Subcutaneous abdominal adipose tissue (tissue), 5 donors: Measurements from ENCODE around the gene MOV10L1.

Experiments used
- H3K27ac ChIP-seq: one replicate; pipeline ENCODE4 v1.7.0; 2013; ENCODE audit warnings: low read depth, mild to moderate bottlenecking, inconsistent platforms, low read length, moderate library complexity
- H3K27me3 ChIP-seq, 5 donors: one replicate each; pipeline ENCODE4 v1.7.0; 2013; ENCODE audit warnings: low read length in 5 of 5, inconsistent platforms in 1 of 5; ENCODE audit not compliant: control insufficient read depth in 5 of 5, insufficient read depth in 4 of 5
- H3K36me3 ChIP-seq, 5 donors: one replicate each; pipeline ENCODE4 v1.7.0; 2013; ENCODE audit warnings: low read length in 5 of 5; ENCODE audit not compliant: control insufficient read depth in 5 of 5, insufficient read depth in 5 of 5
- H3K4me1 ChIP-seq, 5 donors: one replicate each; pipeline ENCODE4 v1.7.0; 2013; ENCODE audit warnings: low read length in 5 of 5, mild to moderate bottlenecking in 3 of 5, moderate library complexity in 1 of 5; ENCODE audit not compliant: control insufficient read depth in 5 of 5, insufficient read depth in 5 of 5
- H3K4me3 ChIP-seq, 5 donors: one replicate each; pipeline ENCODE4 v1.7.0; 2013; ENCODE audit warnings: low read length in 5 of 5, low read depth in 1 of 5
- H3K9ac ChIP-seq, 5 donors: one replicate each; pipeline ENCODE4 v1.7.0; 2013; ENCODE audit warnings: low read length in 5 of 5, mild to moderate bottlenecking in 4 of 5, moderate library complexity in 3 of 5
- H3K9me3 ChIP-seq, 5 donors: one replicate each; pipeline ENCODE4 v1.7.0; 2013; ENCODE audit warnings: low read length in 5 of 5; ENCODE audit not compliant: control insufficient read depth in 5 of 5
- donor health status: healthy.
- donor health status: healthy.
- donor health status: healthy.
- donor health status: healthy.
- donor health status: healthy.

Gene MOV10L1

DNA sequence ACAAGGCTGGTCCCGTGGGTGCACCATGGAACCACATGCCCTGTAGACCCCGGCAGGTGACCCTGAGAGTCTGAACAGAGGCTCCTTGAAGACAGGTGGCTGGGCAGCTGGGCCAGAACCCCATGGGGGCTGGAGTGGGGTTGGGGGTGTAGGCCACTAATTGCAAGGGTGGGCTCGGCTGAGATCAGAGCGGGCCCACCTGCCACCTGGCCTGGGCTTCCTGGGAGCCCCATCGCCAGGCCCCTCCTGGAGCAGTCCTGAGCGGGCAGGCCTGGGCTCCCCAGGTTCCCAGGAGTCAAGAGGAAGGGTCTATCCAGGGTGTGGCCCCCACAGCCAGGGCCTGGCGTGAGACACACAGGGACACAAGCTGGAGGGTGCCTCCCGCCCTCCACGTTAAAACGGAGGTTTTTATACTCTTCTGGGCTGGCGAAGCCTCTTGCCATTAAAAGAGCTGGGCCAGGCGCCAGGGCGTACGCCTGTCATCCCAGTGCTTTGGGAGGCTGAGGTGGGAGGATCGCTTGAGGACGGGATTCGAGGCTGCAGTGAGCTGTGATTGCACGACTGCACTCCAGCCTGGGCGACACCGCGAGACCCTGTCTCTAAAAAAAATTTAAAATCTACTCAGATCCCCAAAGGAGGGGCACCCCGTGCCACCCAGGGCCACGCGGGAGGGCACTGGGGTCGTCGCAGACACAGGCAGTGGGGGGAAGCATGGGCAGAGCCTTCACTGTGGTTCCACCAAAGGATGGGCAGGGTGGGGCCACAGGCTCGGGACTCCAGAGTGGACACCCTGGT lies 91.1 kb downstream of the MOV10L1 start:
- Histone ChIP-seq H3K4me3 (no peak overlapping the region), H3K27ac (no peak overlapping the region), H3K9me3 (no peaks in the 10 kb centered on the region), H3K4me1 (peaks cover 0 to 20% (median 16%) of the 10 kb centered on the region in 5 donors), H3K9ac (no peak overlapping the region), H3K36me3 (no peaks in the 10 kb centered on the region), H3K27me3 (peaks cover 13 to 29% (median 29%) of the 10 kb centered on the region in 5 donors)

DNA sequence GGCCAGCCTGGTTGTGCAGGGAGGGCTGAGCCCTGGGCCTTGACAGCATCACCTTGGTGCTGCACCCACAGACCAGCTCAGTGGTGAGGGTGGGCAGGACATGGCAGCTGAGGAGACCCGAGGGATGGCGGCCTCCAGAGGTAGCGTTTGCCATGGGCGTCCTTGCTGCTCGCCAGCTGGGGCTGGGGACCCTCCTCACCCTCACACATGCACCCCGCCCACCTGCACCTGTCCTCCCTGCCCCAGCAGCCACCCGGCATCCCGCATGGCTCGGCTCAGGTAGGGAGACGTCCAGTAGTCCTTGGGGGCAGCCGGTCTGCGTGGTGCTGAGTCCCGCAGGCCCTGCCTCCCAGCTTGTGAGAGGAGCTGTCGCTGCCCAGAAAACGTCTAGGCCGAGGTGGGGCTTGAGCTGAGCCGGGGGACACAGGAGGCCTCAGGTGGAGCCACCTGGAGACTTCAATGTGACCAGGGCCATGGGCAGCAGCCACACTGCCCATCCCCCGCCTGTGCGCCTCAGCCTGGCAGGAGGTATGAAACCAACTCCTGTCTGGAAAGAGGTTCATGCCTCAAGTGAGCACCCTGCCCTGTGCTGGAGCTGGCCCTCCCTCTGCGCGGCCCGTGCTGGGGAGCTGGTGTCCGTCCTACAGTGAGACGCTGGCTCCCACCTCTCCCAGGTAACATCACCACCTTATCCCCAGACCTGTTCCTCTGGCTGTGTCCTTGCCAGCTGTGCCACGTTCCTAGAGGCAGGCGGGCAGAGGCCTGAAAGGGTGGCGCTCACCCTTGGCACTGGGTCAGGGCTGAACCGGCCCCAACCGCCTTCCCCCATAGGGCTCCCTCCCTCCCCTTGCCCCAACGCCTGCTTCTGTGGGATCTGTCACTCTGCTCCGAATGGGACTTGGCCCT lies 92.6 kb downstream of the MOV10L1 start:
- H3K4me3 ChIP-seq = no peak overlapping the region
- H3K27ac ChIP-seq = no peak overlapping the region
- H3K9ac ChIP-seq = no peak overlapping the region
- peaks cover 2 to 33% (median 28%) of the 10 kb centered on the region in 5 donors for H3K4me1 ChIP-seq
- H3K27me3 ChIP-seq = peaks cover 10 to 26% (median 20%) of the 10 kb centered on the region in 5 donors
- no peaks in the 10 kb centered on the region for H3K9me3 ChIP-seq
- H3K36me3 ChIP-seq = no peaks in the 10 kb centered on the region

DNA sequence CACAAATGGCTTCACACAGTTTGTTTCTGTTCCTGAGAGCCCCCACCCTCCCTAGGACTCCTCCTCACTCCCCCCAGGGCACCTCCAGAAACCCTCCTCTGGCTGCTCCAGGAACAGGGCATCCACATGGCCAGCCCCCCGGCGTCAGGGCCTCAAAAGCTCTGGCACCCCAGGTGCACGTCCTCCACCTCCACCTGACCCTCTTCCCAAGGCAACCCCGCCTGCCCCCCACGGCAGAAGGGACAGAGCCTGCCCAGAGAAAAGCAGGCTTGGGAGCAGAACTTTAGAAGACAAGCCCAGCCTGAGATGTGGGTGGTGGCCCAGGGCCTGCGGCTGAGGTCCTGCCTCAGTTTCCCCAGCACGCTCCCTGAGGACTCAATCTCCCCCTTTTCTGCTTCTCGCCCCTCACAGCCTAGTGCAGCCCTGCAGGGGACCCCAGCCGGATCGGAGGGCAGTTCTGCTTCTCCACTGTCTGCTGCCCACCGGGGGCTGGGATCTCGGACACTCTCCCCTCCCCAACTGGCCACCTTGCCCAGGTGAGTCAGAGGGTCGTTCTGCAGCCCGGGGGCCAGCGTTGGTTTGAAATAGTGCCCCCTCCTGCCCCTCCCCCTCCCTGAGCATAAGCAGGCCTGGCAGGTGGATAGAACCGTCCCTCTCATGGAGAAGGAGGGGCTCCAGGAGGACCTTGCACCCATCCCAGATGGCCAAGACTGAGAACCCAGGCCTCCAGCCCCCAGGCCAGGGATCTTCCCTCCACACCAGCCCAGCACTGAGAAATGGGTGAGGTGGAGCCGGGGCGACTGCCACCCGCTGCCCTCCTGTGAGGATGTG lies 93.5 kb downstream of the MOV10L1 start:
- no peak overlapping the region for H3K4me3 ChIP-seq
- no peaks in the 10 kb centered on the region for H3K36me3 ChIP-seq
- no peaks in the 10 kb centered on the region for H3K9me3 ChIP-seq
- peaks cover 8 to 19% (median 16%) of the 10 kb centered on the region in 5 donors for H3K27me3 ChIP-seq
- H3K9ac ChIP-seq = peak overlapping the region in 1 of 5 donors; percentile 14
- H3K4me1 ChIP-seq = peaks cover 2 to 34% (median 29%) of the 10 kb centered on the region in 5 donors
- no peak overlapping the region for H3K27ac ChIP-seq

DNA sequence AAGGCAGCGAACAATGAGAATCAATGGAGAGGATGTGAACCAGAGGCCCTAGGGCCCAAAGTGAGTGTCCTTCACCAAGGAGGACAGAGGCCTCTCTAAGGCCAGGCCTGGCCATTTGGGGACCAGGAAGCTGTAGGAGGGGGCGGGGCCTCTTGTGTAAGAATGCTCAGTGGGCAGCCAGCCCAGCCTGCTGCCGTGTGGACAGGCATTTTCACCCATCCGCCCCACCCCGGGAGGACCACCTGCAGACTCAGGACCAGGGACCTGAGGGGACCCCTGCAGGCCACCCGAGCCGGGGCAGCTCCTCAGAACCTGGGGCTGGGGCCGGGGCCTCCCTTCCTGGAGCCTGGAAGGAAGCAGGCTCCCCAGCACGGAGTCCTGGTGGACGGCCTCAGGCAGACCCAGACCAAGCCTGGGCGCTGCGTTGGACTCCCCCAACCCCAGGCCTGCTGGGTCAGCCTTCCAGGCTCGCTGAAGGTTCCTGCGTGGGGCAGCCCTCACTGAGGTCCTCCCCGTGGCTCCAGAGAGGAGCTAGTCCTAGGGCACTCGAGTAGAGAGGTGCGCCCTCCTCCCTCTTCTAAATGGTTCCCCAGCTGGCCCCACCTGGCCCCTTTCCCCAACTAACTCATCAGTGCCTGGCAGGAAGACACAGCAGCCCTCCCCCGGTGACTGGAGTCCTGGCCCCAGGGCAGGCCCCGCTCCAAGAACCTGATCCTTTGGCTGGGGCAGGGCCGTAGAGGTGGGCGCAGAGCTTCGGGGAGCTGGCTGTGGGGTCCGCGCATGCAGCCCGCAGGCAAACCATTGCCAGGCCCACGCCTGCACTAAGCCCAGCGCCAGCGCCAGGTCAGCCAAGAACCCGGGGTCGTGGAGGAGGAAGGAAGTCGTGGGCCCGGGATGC lies 94.4 kb downstream of the MOV10L1 start:
- Histone ChIP-seq H3K9ac (peak overlapping the region in 2 of 5 donors; percentile 14 to 30), H3K27ac (no peak overlapping the region), H3K36me3 (peaks cover 0 to 5% (median 0%) of the 10 kb centered on the region in 5 donors), H3K4me3 (peak overlapping the region in 2 of 5 donors; percentile 74 to 80), H3K9me3 (no peaks in the 10 kb centered on the region), H3K27me3 (peaks cover 7 to 10% (median 8%) of the 10 kb centered on the region in 5 donors), H3K4me1 (peaks cover 2 to 38% (median 33%) of the 10 kb centered on the region in 5 donors)

DNA sequence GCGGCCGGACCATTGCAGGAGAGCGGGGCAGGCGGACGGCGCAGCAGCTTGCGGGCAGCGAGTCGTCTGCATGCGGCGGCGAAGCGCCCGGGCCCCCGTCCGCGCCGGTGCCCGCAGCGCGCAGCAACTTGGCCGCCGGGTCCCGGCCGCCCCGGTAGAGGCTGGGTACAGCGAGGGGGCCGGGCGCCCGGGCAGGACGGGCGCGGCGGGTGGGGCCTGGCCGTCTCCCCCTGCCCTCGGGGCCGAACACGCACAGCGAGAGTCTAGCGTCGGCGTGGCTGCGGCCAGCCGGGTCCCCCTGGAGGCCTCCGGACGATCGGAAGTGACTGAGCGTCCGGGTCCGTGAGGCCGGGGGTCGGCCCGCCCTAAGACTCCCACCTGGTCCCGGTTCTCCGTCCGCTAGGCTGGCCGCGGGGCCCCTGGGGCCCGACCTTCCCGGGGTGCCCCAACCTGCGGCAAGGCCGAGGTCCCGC lies 95.1 kb downstream of the MOV10L1 start:
- Histone ChIP-seq H3K36me3 (peaks cover 0 to 5% (median 0%) of the 10 kb centered on the region in 5 donors), H3K9ac (peak overlapping the region in 4 of 5 donors; percentile 63 to 78 (median 68)), H3K9me3 (no peaks in the 10 kb centered on the region), H3K27me3 (peaks cover under 1 to 6% (median 4%) of the 10 kb centered on the region in 5 donors), H3K27ac (no peak overlapping the region), H3K4me3 (peak overlapping the region in 4 of 5 donors; percentile 64 to 80 (median 72)), H3K4me1 (peaks cover 4 to 44% (median 40%) of the 10 kb centered on the region in 5 donors)

DNA sequence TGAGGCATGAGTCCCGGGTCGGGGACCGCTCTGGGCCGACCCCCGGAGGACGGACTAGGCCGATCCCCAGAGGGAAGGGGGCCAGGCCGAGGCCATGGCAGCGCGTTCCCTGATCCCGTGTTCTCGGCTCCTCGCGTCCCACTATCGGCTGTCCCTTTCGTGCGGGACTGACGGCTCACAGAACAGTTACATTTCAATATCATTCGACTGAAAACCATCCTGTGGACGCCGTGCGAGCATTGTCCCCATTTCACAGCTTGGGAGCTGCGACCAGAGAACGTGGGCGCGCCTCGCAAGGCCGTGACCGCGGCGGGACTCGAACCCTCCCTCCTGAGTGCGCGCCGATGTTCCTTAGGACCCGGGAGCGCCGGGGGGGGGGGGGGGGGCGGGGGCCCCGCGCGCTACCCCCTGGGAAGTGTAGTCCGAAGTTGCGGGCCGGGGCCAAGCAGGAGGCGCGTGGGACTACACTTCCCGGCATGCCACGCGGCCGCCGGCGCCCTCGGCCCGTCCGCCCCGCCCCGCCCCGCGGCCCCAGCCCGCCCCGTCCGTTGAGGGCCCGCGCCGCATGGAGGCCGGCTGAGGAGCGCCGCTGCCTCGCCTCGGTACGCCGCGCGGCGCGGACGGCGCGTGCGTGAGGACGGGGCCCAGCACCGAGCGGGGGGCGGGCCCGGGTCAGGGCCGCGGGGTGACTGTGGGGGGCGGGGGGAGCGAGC lies 95.7 kb downstream of the MOV10L1 start, which contains the start of gene TRABD:
Gene TRABD (plus strand): TSS at position 539 of the 713 bp plus-strand sequence. CDS start 7,148 bp downstream, outside the sequence.
- Histone ChIP-seq H3K4me1 (peaks cover 5 to 50% (median 45%) of the 10 kb centered on the region in 5 donors), H3K4me3 (peak within 1 kb of the TSS; percentile 62 to 80 (median 71)), H3K36me3 (peaks cover 0 to 5% (median 0%) of the 10 kb centered on the region in 5 donors), H3K9ac (peak within 1 kb of the TSS in 4 of 5 donors; percentile 66 to 79 (median 73)), H3K27me3 (peaks cover 0 to under 1% (median under 1%) of the 10 kb centered on the region in 5 donors), H3K9me3 (no peaks in the 10 kb centered on the region), H3K27ac (no peak within 1 kb of the TSS)

DNA sequence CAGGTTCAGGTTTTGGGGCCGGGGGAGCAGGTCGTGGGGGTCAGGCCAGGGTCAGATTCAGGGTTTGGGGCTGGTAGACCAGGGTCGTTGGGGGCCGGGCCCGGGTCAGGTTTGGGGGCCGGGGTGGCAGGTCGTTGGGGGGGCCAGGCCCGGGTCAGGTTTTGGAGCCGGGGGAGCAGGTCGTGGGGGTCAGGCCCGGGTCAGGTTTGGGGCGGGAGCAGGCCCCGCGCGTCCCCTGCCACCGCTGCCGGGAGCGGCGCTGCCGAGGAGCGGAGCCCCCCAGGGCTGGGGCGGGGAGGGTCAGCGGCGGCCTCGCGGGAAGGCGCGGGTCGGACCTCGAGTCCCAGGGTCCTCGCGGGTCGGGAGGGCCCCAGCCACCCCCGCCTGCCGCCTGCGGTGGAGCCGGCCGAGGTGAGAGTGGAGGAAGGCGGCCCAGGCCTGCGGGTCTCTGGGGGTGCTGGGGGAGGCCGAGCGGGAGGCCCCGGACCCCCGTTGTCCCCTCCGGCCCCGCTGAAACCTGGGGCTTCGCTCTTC lies 96.4 kb downstream of the MOV10L1 start:
- Histone ChIP-seq H3K4me3 (peak overlapping the region; percentile 54 to 67 (median 59)), H3K9ac (peak overlapping the region in 4 of 5 donors; percentile 51 to 79 (median 73)), H3K27me3 (no peaks in the 10 kb centered on the region), H3K4me1 (peaks cover 5 to 58% (median 53%) of the 10 kb centered on the region in 5 donors), H3K36me3 (peaks cover 0 to 5% (median 0%) of the 10 kb centered on the region in 5 donors), H3K9me3 (no peaks in the 10 kb centered on the region), H3K27ac (no peak overlapping the region)
